Vagina (tissue), 2 donors: ENCODE results near the gene SENP6. TPM values are rescaled to one million over a fixed set of nuclear protein-coding genes. Genes with fewer than 3 reads are reported as not detected.
"Not testable (repeated sequence)": the region's sequence is repeated elsewhere in the genome, so short reads cannot be mapped to it uniquely, and the experiment has no call there.

ENCODE experiments used
- DNase-seq, 2 donors: peaks; one replicate each; pipeline ENCODE4 v3.0.0-alpha.2; 2017; ENCODE audit errors: extremely low spot score in 2 of 2
- H3K27ac ChIP-seq: fragments of 200-600 bp; sonication (generic); one replicate; pipeline ENCODE4 v1.5.1; 2019
- H3K27me3 ChIP-seq: fragments of 200-600 bp; sonication (generic); one replicate; pipeline ENCODE4 v1.5.1; 2019
- H3K36me3 ChIP-seq, 2 donors: fragments of 200-600 bp; sonication (generic); one replicate each; pipeline ENCODE4 v1.5.1; 2017 to 2019
- H3K4me1 ChIP-seq: fragments of 200-600 bp; sonication (generic); one replicate; pipeline ENCODE4 v1.5.1; 2019
- H3K4me3 ChIP-seq, 2 donors: fragments of 200-600 bp; sonication (generic); 1 replicate in 1 of 2; 2 replicates in 1 of 2; pipeline ENCODE4 v1.5.1; 2016 to 2019
- H3K9me3 ChIP-seq: fragments of 200-600 bp; sonication (generic); one replicate; pipeline ENCODE4 v1.5.1; 2019
- POLR2A ChIP-seq, 2 donors: fragments of 450-650 bp; IDR thresholded peaks; one replicate each; pipeline ENCODE4 v1.6.1; 2017; ENCODE audit warnings: antibody characterized with exemption in 2 of 2, mild to moderate bottlenecking in 2 of 2, moderate library complexity in 2 of 2
- POLR2AphosphoS5 ChIP-seq, 2 donors: sonication (generic); formaldehyde crosslinking; IDR thresholded peaks; one replicate each; pipeline ENCODE4 v1.9.0; 2017; ENCODE audit warnings: antibody characterized with exemption in 2 of 2, mild to moderate bottlenecking in 2 of 2, low read depth in 1 of 2; ENCODE audit not compliant: insufficient read depth in 1 of 2
- intact Hi-C: fragments of 100-400 bp; cut with DNase I; formaldehyde crosslinking; loops from one replicate; pipeline ENCODE4 v1.15.1; 2023
- total RNA-seq: library from RNA; depleted of rRNA; stranded (reverse); fragments of >200 nt; gene quantifications from one replicate; pipeline ENCODE4 v1.2.3, GENCODE V29; 2016
- TF ChIP-seq, protein P1 (sequence below), 3 experiments: fragments of 450-650 bp in 2 of 3; fragments of 200-600 bp in 1 of 3; sonication (generic) in 1 of 3; IDR thresholded peaks; one replicate each; pipeline ENCODE4 v1.5.1; 2017 to 2019; ENCODE audit warnings: antibody characterized with exemption in 3 of 3, mild to moderate bottlenecking in 2 of 3, moderate library complexity in 2 of 3

SENP6 gene
- total RNA-seq, 1 donor from 2014 or later: 78.8 TPM

DNA sequence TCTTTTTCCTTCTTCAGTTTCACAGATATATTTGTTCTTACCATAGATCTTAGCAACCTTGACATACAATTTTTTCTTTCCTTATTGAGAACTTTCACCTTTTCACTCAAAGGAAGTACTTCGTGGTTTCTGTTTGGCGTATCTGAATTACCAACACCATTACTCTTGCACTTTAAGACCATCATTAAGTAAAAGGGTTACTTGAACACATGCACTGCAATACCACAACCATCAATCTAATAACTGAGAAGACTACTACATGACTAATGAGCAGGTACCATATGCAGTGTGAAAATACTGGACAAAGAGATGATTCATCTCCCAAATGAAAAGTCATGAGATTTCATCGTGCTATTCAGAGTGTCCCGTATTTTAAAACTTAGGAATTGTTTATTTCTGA lies 21.7 kb upstream of the SENP6 start:
- Histone ChIP-seq H3K4me3 (no peak overlapping the region), H3K36me3 (no peaks in the 10 kb centered on the region), H3K4me1 (no peaks in the 10 kb centered on the region), H3K27me3 (no peaks in the 10 kb centered on the region), H3K9me3 (no peaks in the 10 kb centered on the region), H3K27ac (no peak overlapping the region)
- DNase-seq: no peak
- intact Hi-C loops: no loop called here
- no peak for TF ChIP-seq POLR2AphosphoS5 (IDR thresholded peaks at IDR 0.05; ENCODE audit: insufficient read depth in 1 of 2, low read depth in 1 of 2)
- TF ChIP-seq, protein P1, sequence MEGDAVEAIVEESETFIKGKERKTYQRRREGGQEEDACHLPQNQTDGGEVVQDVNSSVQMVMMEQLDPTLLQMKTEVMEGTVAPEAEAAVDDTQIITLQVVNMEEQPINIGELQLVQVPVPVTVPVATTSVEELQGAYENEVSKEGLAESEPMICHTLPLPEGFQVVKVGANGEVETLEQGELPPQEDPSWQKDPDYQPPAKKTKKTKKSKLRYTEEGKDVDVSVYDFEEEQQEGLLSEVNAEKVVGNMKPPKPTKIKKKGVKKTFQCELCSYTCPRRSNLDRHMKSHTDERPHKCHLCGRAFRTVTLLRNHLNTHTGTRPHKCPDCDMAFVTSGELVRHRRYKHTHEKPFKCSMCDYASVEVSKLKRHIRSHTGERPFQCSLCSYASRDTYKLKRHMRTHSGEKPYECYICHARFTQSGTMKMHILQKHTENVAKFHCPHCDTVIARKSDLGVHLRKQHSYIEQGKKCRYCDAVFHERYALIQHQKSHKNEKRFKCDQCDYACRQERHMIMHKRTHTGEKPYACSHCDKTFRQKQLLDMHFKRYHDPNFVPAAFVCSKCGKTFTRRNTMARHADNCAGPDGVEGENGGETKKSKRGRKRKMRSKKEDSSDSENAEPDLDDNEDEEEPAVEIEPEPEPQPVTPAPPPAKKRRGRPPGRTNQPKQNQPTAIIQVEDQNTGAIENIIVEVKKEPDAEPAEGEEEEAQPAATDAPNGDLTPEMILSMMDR (IDR thresholded peaks at IDR 0.05): no peak
- no peak for TF ChIP-seq POLR2A (IDR thresholded peaks at IDR 0.05)

DNA sequence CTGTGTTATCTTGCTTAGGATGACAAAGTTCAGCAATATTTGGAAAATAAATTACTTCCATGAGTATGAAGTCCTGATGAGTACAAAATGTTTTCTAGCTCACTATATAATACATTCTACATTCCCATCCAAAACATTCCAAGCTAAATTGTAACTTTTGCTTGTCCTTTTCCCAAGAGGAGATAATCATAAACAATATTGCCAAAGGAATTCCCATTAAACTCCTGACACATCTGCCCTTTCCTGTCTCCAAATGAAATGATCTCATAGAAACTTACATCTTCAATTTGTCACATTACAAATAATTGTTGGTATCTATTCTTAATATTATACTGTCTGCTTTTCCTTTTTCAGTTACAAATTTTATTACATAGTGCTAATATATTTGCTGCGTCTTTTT lies 20.4 kb upstream of the SENP6 start:
- Histone ChIP-seq H3K9me3 (no peaks in the 10 kb centered on the region), H3K27ac (no peak overlapping the region), H3K4me1 (no peaks in the 10 kb centered on the region), H3K4me3 (no peak overlapping the region), H3K27me3 (no peaks in the 10 kb centered on the region), H3K36me3 (no peaks in the 10 kb centered on the region)
- TF ChIP-seq POLR2AphosphoS5 (IDR thresholded peaks at IDR 0.05; ENCODE audit: insufficient read depth in 1 of 2, low read depth in 1 of 2) (no peak), POLR2A (IDR thresholded peaks at IDR 0.05) (no peak)
- TF ChIP-seq, protein P1 (IDR thresholded peaks at IDR 0.05): no peak
- no peak for DNase-seq
- intact Hi-C loops: no loop called here

DNA sequence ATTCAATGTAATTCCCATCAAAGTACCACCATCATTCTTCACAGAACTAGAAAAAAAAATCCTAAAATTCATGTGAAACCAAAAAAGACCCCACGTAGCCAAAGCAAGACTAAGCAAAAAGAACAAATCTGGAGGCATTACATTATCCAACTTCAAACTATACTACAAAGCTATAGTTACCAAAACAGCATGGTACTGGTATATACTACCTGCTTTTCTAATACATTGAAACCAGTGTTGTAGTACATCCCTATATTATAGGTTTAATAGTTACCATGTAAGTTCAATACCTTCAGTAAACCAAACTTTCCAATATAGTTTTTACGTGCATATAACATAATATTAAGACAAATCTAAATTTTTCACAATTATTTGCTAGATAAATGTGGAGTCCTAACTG lies 17.1 kb upstream of the SENP6 start:
- H3K36me3 ChIP-seq, H3K9me3 ChIP-seq, H3K4me3 ChIP-seq, DNase-seq, H3K27ac ChIP-seq, intact Hi-C loops, H3K4me1 ChIP-seq, H3K27me3 ChIP-seq: not testable (repeated sequence)

DNA sequence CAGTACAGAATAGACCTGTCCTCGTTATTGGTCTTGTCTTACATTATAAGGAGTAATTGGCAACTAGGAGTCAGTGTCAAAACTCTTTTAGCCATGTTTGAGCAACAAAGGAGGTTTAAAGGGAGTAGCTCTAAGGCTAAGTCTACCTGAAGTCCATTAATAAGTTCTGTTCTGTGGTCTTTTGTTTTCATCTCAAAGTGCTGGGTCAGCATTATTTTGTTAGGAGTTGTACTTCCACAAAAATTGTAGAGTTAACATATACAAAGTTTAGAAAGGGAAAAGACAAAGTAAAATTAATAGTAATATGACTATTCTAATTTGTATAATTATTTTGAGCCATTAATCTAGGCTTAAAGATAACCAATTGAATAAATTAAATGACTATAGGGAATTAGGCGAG lies 12.7 kb upstream of the SENP6 start:
- Histone ChIP-seq H3K27me3 (no peaks in the 10 kb centered on the region), H3K27ac (no peak overlapping the region), H3K36me3 (no peaks in the 10 kb centered on the region), H3K4me3 (no peak overlapping the region), H3K4me1 (no peaks in the 10 kb centered on the region), H3K9me3 (no peaks in the 10 kb centered on the region)
- TF ChIP-seq, protein P1 (IDR thresholded peaks at IDR 0.05): no peak
- no peak for TF ChIP-seq POLR2A (IDR thresholded peaks at IDR 0.05)
- TF ChIP-seq POLR2AphosphoS5 (IDR thresholded peaks at IDR 0.05; ENCODE audit: insufficient read depth in 1 of 2, low read depth in 1 of 2): no peak
- DNase-seq: no peak
- intact Hi-C loops: no loop called here

DNA sequence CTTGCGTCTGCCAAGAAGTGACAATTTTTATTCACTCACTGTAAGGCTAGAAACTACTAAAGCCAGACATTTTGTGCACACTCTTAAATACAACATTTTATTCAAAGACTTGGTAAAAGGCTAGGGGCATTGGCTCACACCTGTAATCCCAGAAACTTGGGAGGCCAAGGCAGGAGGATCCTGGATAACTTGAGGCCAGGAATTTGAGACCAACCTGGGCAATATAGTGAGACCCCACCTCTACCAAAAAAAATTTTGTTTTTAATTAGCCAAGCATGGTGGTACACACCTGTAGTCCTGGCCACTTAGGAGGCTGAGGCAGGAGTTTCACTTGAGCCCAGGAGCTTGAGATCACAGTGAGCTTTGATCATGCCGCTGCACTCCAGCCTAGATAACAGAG lies 11.3 kb upstream of the SENP6 start:
- no peak for DNase-seq

DNA sequence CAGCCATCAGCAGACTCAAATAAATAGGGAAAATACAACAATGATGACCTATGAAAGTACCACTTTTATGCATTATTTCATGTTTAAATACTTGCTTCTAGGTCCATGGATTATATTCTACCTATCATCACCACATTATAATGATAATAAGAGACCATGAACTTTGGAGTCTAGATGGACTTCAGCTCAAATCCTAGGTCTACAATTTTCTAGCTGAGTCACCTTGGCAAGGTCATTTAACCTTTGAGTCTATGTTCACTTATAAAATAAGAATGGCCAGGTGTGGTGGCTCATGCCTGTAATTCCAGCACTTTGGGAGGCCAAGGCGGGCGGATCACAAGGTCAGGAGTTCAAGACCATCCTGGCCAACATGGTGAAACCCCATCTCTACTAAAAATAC lies 5.3 kb upstream of the SENP6 start:
- H3K4me3 ChIP-seq, intact Hi-C loops, DNase-seq, H3K27me3 ChIP-seq, H3K9me3 ChIP-seq, H3K27ac ChIP-seq, H3K36me3 ChIP-seq: not testable (repeated sequence)
- H3K4me1 ChIP-seq: peaks cover 17% of the 10 kb centered on the region

More for the DNA sequence above, 11.3 kb upstream of the SENP6 start:
- TF ChIP-seq, protein P1 (IDR thresholded peaks at IDR 0.05): no peak
- TF ChIP-seq POLR2A (IDR thresholded peaks at IDR 0.05) (no peak), POLR2AphosphoS5 (IDR thresholded peaks at IDR 0.05; ENCODE audit: insufficient read depth in 1 of 2, low read depth in 1 of 2) (no peak)
- no peak overlapping the region for H3K27ac ChIP-seq
- intact Hi-C loops: no loop called here
- no peaks in the 10 kb centered on the region for H3K36me3 ChIP-seq
- H3K4me1 ChIP-seq: no peaks in the 10 kb centered on the region
- no peaks in the 10 kb centered on the region for H3K9me3 ChIP-seq
- no peaks in the 10 kb centered on the region for H3K27me3 ChIP-seq
- H3K4me3 ChIP-seq: no peak overlapping the region
